Naive thymus-derived CD8-positive, alpha-beta T cell (primary cell): ENCODE measurements around the gene KDM5B. TPM values are rescaled to one million over a fixed set of nuclear protein-coding genes. Genes with fewer than 3 reads are reported as not detected.
A peak's percentile ranks its signal among the peaks of the same experiment; 100 is the strongest.
"Not testable (repeated sequence)": the region's sequence is repeated elsewhere in the genome, so short reads cannot be mapped to it uniquely, and the experiment has no call there.

Experiments
- ATAC-seq, 2 donors: fragments of 150-1000 bp; cut with Tn5 transposase in 1 of 2; sonication (Bioruptor Pico), chemical (Tn5 transposase) in 1 of 2; 1 replicate in 1 of 2; 2 replicates in 1 of 2; pipeline ENCODE4 v1.10.0; 2021; ENCODE audit warnings: mild to moderate bottlenecking in 2 of 2, moderate library complexity in 2 of 2
- POLR2A ChIA-PET: fragments of 350-600 bp; sonication (Branson Sonifier 250); formaldehyde crosslinking; loops from one replicate; lab custom pipeline; 2021; ENCODE audit warnings: antibody characterized with exemption; lab: Charles Lee
- DNase-seq, 10 donors: peaks; one replicate each; pipeline versions ENCODE4 v3.0.0 to v3.0.0-alpha.2; 2020 to 2022
- H3K27ac Mint-ChIP-seq, 10 donors: one replicate each; pipeline ENCODE4 v1.8.0; 2020 to 2022; ENCODE audit warnings: mild to moderate bottlenecking in 10 of 10, mixed read lengths in 10 of 10, moderate library complexity in 4 of 10, inconsistent platforms in 1 of 10
- H3K27me3 Mint-ChIP-seq, 5 donors: one replicate each; pipeline ENCODE4 v1.8.0; 2021 to 2022; ENCODE audit warnings: mixed read lengths in 5 of 5
- H3K36me3 Mint-ChIP-seq, 3 donors: one replicate each; pipeline ENCODE4 v1.8.0; 2020 to 2022; ENCODE audit warnings: mixed read lengths in 3 of 3, mild to moderate bottlenecking in 2 of 3, inconsistent platforms in 1 of 3
- H3K4me1 Mint-ChIP-seq, 4 donors: one replicate each; pipeline ENCODE4 v1.8.0; 2021 to 2022; ENCODE audit warnings: mixed read lengths in 4 of 4
- H3K4me3 Mint-ChIP-seq, 10 donors: one replicate each; pipeline ENCODE4 v1.8.0; 2020 to 2022; ENCODE audit warnings: mild to moderate bottlenecking in 10 of 10, mixed read lengths in 10 of 10, moderate library complexity in 6 of 10, inconsistent platforms in 1 of 10
- H3K9me3 Mint-ChIP-seq, 9 donors: one replicate each; pipeline ENCODE4 v1.8.0; 2020 to 2022; ENCODE audit warnings: mixed read lengths in 9 of 9, mild to moderate bottlenecking in 3 of 9, inconsistent platforms in 1 of 9, moderate library complexity in 1 of 9
- polyA plus RNA-seq, 3 donors: library from polyadenylated mRNA; unstranded; fragments of 300-500 nt; fragmentation: Illumina TruSeq; gene quantifications; one replicate each; pipeline ENCODE4 v1.2.3, GENCODE V29; 2021
- total RNA-seq, 8 experiments: library from RNA in 2 of 8; stranded (reverse) in 2 of 8; gene quantifications; one replicate each; pipeline ENCODE4 v1.2.3 and lab custom pipeline; 2021 to 2026

The KDM5B gene
- total and polyA plus RNA-seq, 5 experiments from 2014 or later = 7.9 to 48.0 (median 11.9) TPM

DNA sequence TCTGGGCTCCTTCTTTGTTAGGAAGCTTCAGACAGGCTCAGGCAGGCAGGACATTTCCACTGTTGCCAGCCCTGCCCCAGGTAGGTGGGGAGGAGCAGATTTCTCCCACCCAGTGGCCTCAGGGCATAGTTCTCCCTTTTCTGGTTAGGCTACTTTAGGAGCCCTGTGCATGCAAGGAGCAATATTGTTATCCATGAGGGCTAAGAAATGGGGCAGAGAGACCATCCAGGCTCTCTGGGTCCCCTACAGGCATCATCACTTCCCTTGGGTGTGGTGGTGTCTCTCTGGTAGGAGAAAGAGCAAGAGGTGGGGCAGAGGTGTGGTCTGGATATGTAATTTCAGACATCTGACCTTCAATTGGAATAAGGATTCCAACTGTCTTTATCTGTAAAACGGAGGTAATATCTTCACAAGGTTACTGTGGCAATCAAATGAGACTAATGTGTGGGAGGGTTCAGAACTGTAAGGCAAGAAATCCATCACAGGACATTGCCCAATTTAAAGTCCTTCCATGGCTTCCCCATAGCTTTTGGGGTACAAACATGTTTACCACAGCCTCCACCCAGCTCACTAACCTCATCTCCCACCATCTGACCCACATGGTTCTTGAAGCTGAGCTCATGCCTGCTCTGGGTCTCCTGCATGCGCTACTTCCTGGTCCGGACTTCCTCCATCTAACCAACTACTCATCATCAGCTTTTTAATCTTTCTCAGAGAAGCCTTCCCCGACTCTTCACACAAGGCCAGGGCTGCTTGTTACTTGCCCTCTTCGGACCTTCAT lies 28.6 kb upstream of the KDM5B start:
- Mint-ChIP-seq H3K4me1 (peaks cover 23 to 37% (median 32%) of the 10 kb centered on the region in 4 donors), H3K4me3 (peak overlapping the region in 4 of 10 donors; percentile 1 to 40 (median 5)), H3K36me3 (no peaks in the 10 kb centered on the region), H3K27me3 (peaks cover 0 to 11% (median 4%) of the 10 kb centered on the region in 5 donors), H3K27ac (peak overlapping the region in 4 of 10 donors; percentile 8 to 65 (median 24)), H3K9me3 (no peaks in the 10 kb centered on the region)
- POLR2A ChIA-PET = no interaction called here
- ATAC-seq (no peak), DNase-seq (no peak)

DNA sequence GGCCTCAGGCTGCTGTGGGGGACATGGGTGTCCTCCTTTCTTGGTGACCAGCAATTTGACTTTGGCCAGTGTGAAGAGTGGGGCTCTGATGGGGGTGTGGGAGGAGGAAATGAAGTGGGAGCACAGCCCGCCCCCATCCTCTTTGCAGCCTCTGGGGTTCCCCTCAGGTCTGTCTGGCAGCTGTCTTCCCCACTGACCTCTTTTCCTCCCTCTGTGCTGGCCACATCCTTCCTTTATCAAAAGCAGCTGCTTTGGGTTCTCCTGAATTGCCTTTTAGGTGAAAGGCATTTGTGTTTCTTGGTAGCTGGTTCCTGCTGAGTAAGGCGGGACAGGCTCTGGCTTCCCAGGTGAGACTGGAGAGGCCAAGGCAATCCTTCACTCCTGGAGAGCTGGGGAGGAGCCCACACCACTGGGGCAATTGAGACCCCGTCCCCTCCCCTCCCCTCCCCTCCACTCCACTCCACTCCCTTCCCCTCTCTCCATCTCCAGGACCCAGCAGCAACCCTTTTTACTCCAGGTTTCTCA lies 27.4 kb upstream of the KDM5B start:
- POLR2A ChIA-PET = interaction anchor here (0.7 kb wide), 1 partner anchor 169 kb away, joined by 6 read pairs; no protein-coding TSS in a partner anchor
- Mint-ChIP-seq H3K4me3 (peak overlapping the region in 5 of 10 donors; percentile 24 to 58 (median 35)), H3K4me1 (peaks cover 23 to 37% (median 32%) of the 10 kb centered on the region in 4 donors), H3K36me3 (no peaks in the 10 kb centered on the region), H3K9me3 (no peaks in the 10 kb centered on the region), H3K27ac (peak overlapping the region in 4 of 10 donors; percentile 13 to 50 (median 25)), H3K27me3 (peaks cover 0 to 3% (median under 1%) of the 10 kb centered on the region in 5 donors)
- DNase-seq (peak in 6 of 10 donors; percentile 4 to 28 (median 16)), ATAC-seq (peak; percentile 61 to 92)

- H3K4me1 Mint-ChIP-seq = peaks cover 23 to 37% (median 32%) of the 10 kb centered on the region in 4 donors
- POLR2A ChIA-PET = interaction anchor here (0.7 kb wide), 1 partner anchor 169 kb away, joined by 6 read pairs; no protein-coding TSS in a partner anchor
- peak overlapping the region in 4 of 10 donors; percentile 15 to 58 (median 27) for H3K4me3 Mint-ChIP-seq
These were observed 26.7 kb upstream of the KDM5B start for GRCh38 chr1:202834771-202835547.

GRCh38 chr1:202831906-202832305 lies 23.7 kb upstream of the KDM5B start:
- no peak for ATAC-seq
- Mint-ChIP-seq H3K4me3 (no peak overlapping the region), H3K4me1 (peaks cover 17 to 25% (median 23%) of the 10 kb centered on the region in 4 donors), H3K27ac (no peak overlapping the region), H3K36me3 (no peaks in the 10 kb centered on the region), H3K27me3 (peaks cover 0 to 3% (median 0%) of the 10 kb centered on the region in 5 donors), H3K9me3 (no peaks in the 10 kb centered on the region)
- no peak for DNase-seq
- POLR2A ChIA-PET = no interaction called here

More at GRCh38 chr1:202834771-202835547, 26.7 kb upstream of the KDM5B start:
- Mint-ChIP-seq H3K9me3 (no peaks in the 10 kb centered on the region), H3K36me3 (no peaks in the 10 kb centered on the region), H3K27me3 (peaks cover 0 to 3% (median 0%) of the 10 kb centered on the region in 5 donors), H3K27ac (peak overlapping the region in 6 of 10 donors; percentile 12 to 82 (median 48))
- DNase-seq (no peak), ATAC-seq (peak in 1 of 2 donors; percentile 35)

GRCh38 chr1:202829223-202829622 lies 21.0 kb upstream of the KDM5B start:
- not testable (repeated sequence) for ATAC-seq

GRCh38 chr1:202825748-202826147 lies 17.5 kb upstream of the KDM5B start:
- H3K36me3 Mint-ChIP-seq = no peaks in the 10 kb centered on the region
- H3K27ac Mint-ChIP-seq = no peak overlapping the region

More at GRCh38 chr1:202829223-202829622, 21.0 kb upstream of the KDM5B start:
- H3K27me3 Mint-ChIP-seq, POLR2A ChIA-PET, H3K27ac Mint-ChIP-seq, DNase-seq, H3K4me3 Mint-ChIP-seq, H3K9me3 Mint-ChIP-seq, H3K4me1 Mint-ChIP-seq, H3K36me3 Mint-ChIP-seq: not testable (repeated sequence)

GRCh38 chr1:202821467-202821866 lies 13.2 kb upstream of the KDM5B start:
- POLR2A ChIA-PET = no interaction called here
- peaks cover 0 to 10% (median 7%) of the 10 kb centered on the region in 5 donors for H3K27me3 Mint-ChIP-seq

More at GRCh38 chr1:202825748-202826147, 17.5 kb upstream of the KDM5B start:
- ATAC-seq (no peak), DNase-seq (no peak)
- H3K4me3 Mint-ChIP-seq = no peak overlapping the region
- POLR2A ChIA-PET = no interaction called here
- peaks cover 0 to 8% (median under 1%) of the 10 kb centered on the region in 5 donors for H3K27me3 Mint-ChIP-seq
- no peaks in the 10 kb centered on the region for H3K9me3 Mint-ChIP-seq
- H3K4me1 Mint-ChIP-seq = peaks cover 0 to 3% (median 0%) of the 10 kb centered on the region in 4 donors

GRCh38 chr1:202818819-202819218 lies 10.6 kb upstream of the KDM5B start:
- no peaks in the 10 kb centered on the region for H3K9me3 Mint-ChIP-seq
- DNase-seq (no peak), ATAC-seq (no peak)
- H3K36me3 Mint-ChIP-seq = no peaks in the 10 kb centered on the region
- peaks cover 0 to 13% (median 8%) of the 10 kb centered on the region in 5 donors for H3K27me3 Mint-ChIP-seq
- H3K4me3 Mint-ChIP-seq = no peak overlapping the region
- H3K4me1 Mint-ChIP-seq = peaks cover 0 to 1% (median 0%) of the 10 kb centered on the region in 4 donors
- POLR2A ChIA-PET = no interaction called here
- H3K27ac Mint-ChIP-seq = no peak overlapping the region

More at GRCh38 chr1:202821467-202821866, 13.2 kb upstream of the KDM5B start:
- Mint-ChIP-seq H3K36me3 (no peaks in the 10 kb centered on the region), H3K9me3 (no peaks in the 10 kb centered on the region), H3K4me1 (peaks cover 0 to 1% (median 0%) of the 10 kb centered on the region in 4 donors), H3K4me3 (no peak overlapping the region), H3K27ac (no peak overlapping the region)
- ATAC-seq (no peak), DNase-seq (no peak)

- ATAC-seq = no peak
- H3K27ac Mint-ChIP-seq = no peak overlapping the region
- peaks cover 10 to 18% (median 12%) of the 10 kb centered on the region in 4 donors for H3K4me1 Mint-ChIP-seq
- no peak for DNase-seq
- H3K36me3 Mint-ChIP-seq = no peaks in the 10 kb centered on the region
- POLR2A ChIA-PET = no interaction called here
- H3K27me3 Mint-ChIP-seq = peaks cover 0 to 13% (median 1%) of the 10 kb centered on the region in 5 donors
- no peaks in the 10 kb centered on the region for H3K9me3 Mint-ChIP-seq
- H3K4me3 Mint-ChIP-seq = no peak overlapping the region
These were observed 6.9 kb upstream of the KDM5B start for GRCh38 chr1:202815120-202815519.

DNA sequence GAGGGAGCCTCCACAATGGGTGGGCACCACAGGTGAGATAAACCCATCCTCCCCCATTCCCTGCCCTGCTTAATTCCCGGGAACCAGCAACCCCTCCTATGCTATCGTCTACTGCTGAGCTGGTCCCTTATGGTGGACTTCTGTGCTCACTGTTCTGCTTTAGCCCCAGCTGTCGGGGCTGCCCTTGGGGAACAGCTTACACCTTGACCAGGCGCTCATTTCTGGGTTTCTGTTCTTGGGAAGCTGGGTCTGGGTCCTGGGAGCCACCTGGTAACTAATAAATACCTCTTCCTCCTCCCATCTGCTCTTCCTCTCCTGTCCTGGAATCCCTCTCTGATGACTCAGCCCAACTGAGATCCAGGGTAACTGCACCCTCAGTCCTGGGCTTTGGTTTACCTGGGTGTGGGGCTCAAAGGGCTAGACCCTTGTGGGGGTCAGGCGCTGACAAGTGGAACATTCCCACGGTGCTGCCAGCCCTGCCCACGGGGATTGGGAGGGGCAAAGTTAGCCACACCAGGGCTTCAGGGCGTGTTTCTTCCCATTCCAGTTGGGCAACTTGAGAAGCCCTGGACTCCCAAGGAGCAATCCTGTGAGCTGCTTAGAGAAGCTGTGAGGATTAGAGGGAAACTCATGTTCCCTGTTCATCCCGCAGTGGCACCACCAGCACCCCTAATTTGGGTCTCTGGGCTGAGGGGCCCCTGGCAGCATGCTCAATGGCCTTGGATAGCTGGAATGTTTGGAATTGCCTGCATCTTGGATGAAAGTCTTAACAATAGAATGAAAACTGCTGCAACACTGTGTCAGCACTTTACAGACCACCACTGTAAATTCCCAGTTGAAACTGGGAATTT lies 4.2 kb upstream of the KDM5B start:
- H3K9me3 Mint-ChIP-seq = no peaks in the 10 kb centered on the region
- no peaks in the 10 kb centered on the region for H3K36me3 Mint-ChIP-seq
- H3K4me1 Mint-ChIP-seq = peaks cover 20 to 37% (median 26%) of the 10 kb centered on the region in 4 donors
- peak overlapping the region; percentile 53 to 97 (median 92) for H3K4me3 Mint-ChIP-seq
- DNase-seq (no peak), ATAC-seq (no peak)
- peak overlapping the region in 3 of 10 donors; percentile 23 to 77 (median 62) for H3K27ac Mint-ChIP-seq
- POLR2A ChIA-PET = interaction anchor here (0.6 kb wide), 1 partner anchor 15 kb away, joined by 3 read pairs; no protein-coding TSS in a partner anchor
- H3K27me3 Mint-ChIP-seq = peaks cover 0 to 5% (median 0%) of the 10 kb centered on the region in 5 donors
